ENCODE measurements around the gene RAI14. TPM values are rescaled to one million over a fixed set of nuclear protein-coding genes. Genes with fewer than 3 reads are reported as not detected.

The RAI14 gene
- total and polyA plus RNA-seq, 5 donors: 4.5 to 22.7 (median 11.8) TPM

- Histone ChIP-seq H3K27me3 (ENCODE audit: control insufficient read depth, insufficient read depth) (no peaks in the 10 kb centered on the region), H3K4me3 (ENCODE audit: low read length) (no peak overlapping the region), H3K27ac (ENCODE audit: low read length) (no peak overlapping the region), H3K4me1 (ENCODE audit: control insufficient read depth, insufficient read depth, low read length) (peaks cover 8% of the 10 kb centered on the region), H3K9me3 (ENCODE audit: control insufficient read depth, low read length) (no peaks in the 10 kb centered on the region)
- WGBS: 98% methylated on average over 3 of the region's 3 CpGs
- ATAC-seq (no peak), DNase-seq (no peak)
- intact Hi-C loops (cut with DNase I): no loop called here
Observed at GRCh38 chr5:34677428-34677827, 21.3 kb downstream of the RAI14 start.

- Histone ChIP-seq H3K27me3 (ENCODE audit: control insufficient read depth, insufficient read depth) (no peaks in the 10 kb centered on the region), H3K4me1 (ENCODE audit: control insufficient read depth, insufficient read depth, low read length) (peaks cover 2% of the 10 kb centered on the region), H3K27ac (ENCODE audit: low read length) (no peak overlapping the region), H3K9me3 (ENCODE audit: control insufficient read depth, low read length) (no peaks in the 10 kb centered on the region), H3K4me3 (ENCODE audit: low read length) (no peak overlapping the region)
- WGBS: 62% methylated on average over 2 of the region's 2 CpGs
- intact Hi-C loops (cut with DNase I): no loop called here
- ATAC-seq (no peak), DNase-seq (no peak)
Observed at GRCh38 chr5:34680896-34681295, 24.8 kb downstream of the RAI14 start.

GRCh38 chr5:34682926-34683623 is 26.9 kb downstream of the RAI14 start:
- WGBS: 60% methylated on average over 8 of the region's 8 CpGs
- DNase-seq (peak in 1 of 3 donors; percentile 40), ATAC-seq (no peak)
- Histone ChIP-seq H3K27ac (ENCODE audit: low read length) (no peak overlapping the region), H3K4me1 (ENCODE audit: control insufficient read depth, insufficient read depth, low read length) (peaks cover 5% of the 10 kb centered on the region), H3K4me3 (ENCODE audit: low read length) (no peak overlapping the region), H3K9me3 (ENCODE audit: control insufficient read depth, low read length) (peaks cover 2% of the 10 kb centered on the region), H3K27me3 (ENCODE audit: control insufficient read depth, insufficient read depth) (no peaks in the 10 kb centered on the region)
- intact Hi-C loops (cut with DNase I): no loop called here

GRCh38 chr5:34684281-34684979 is 28.3 kb downstream of the RAI14 start:
- peak in 1 of 3 donors; percentile 40 for DNase-seq
- peaks cover 2% of the 10 kb centered on the region for H3K9me3 ChIP-seq (ENCODE audit: control insufficient read depth, low read length)
- 39% methylated on average over 4 of the region's 4 CpGs for WGBS
- no peak overlapping the region for H3K4me3 ChIP-seq (ENCODE audit: low read length)
- ATAC-seq: peak; percentile 49 to 59
- peak overlapping the region; percentile 23 for H3K27ac ChIP-seq (ENCODE audit: low read length)
- H3K4me1 ChIP-seq (ENCODE audit: control insufficient read depth, insufficient read depth, low read length): peaks cover 5% of the 10 kb centered on the region
- H3K27me3 ChIP-seq (ENCODE audit: control insufficient read depth, insufficient read depth): no peaks in the 10 kb centered on the region
- intact Hi-C loops (cut with DNase I): no loop called here

GRCh38 chr5:34684980-34685352 is 28.8 kb downstream of the RAI14 start:
- DNase-seq (no peak), ATAC-seq (no peak)
- Histone ChIP-seq H3K4me1 (ENCODE audit: control insufficient read depth, insufficient read depth, low read length) (peaks cover 5% of the 10 kb centered on the region), H3K9me3 (ENCODE audit: control insufficient read depth, low read length) (peaks cover 2% of the 10 kb centered on the region), H3K27ac (ENCODE audit: low read length) (no peak overlapping the region), H3K27me3 (ENCODE audit: control insufficient read depth, insufficient read depth) (no peaks in the 10 kb centered on the region), H3K4me3 (ENCODE audit: low read length) (no peak overlapping the region)
- intact Hi-C loops (cut with DNase I): no loop called here
- WGBS: 93% methylated on average over 4 of the region's 4 CpGs

- DNase-seq (no peak), ATAC-seq (no peak)
- no peaks in the 10 kb centered on the region for H3K27me3 ChIP-seq (ENCODE audit: control insufficient read depth, insufficient read depth)
- 37% methylated on average over 1 of the region's 1 CpG for WGBS
- peaks cover 2% of the 10 kb centered on the region for H3K9me3 ChIP-seq (ENCODE audit: control insufficient read depth, low read length)
- peak overlapping the region; percentile 51 for H3K27ac ChIP-seq (ENCODE audit: low read length)
- intact Hi-C loops (cut with DNase I): no loop called here
- no peak overlapping the region for H3K4me3 ChIP-seq (ENCODE audit: low read length)
- peaks cover 5% of the 10 kb centered on the region for H3K4me1 ChIP-seq (ENCODE audit: control insufficient read depth, insufficient read depth, low read length)
Observed at GRCh38 chr5:34685485-34686165, 29.5 kb downstream of the RAI14 start.

GRCh38 chr5:34686762-34687268 is 30.7 kb downstream of the RAI14 start:
- Histone ChIP-seq H3K9me3 (ENCODE audit: control insufficient read depth, low read length) (peaks cover 2% of the 10 kb centered on the region), H3K4me1 (ENCODE audit: control insufficient read depth, insufficient read depth, low read length) (peaks cover 5% of the 10 kb centered on the region), H3K4me3 (ENCODE audit: low read length) (no peak overlapping the region), H3K27ac (ENCODE audit: low read length) (peak overlapping the region; percentile 18), H3K27me3 (ENCODE audit: control insufficient read depth, insufficient read depth) (no peaks in the 10 kb centered on the region)
- intact Hi-C loops (cut with DNase I): no loop called here
- ATAC-seq (peak; percentile 95 to 97), DNase-seq (peak; percentile 72 to 87 (median 87))
- 23% methylated on average over 7 of the region's 7 CpGs for WGBS

GRCh38 chr5:34687269-34688011 is 31.3 kb downstream of the RAI14 start:
- H3K4me3 ChIP-seq (ENCODE audit: low read length): no peak overlapping the region
- DNase-seq: no peak
- no peak overlapping the region for H3K27ac ChIP-seq (ENCODE audit: low read length)
- H3K4me1 ChIP-seq (ENCODE audit: control insufficient read depth, insufficient read depth, low read length): peaks cover 5% of the 10 kb centered on the region
- 62% methylated on average over 10 of the region's 10 CpGs for WGBS
- H3K9me3 ChIP-seq (ENCODE audit: control insufficient read depth, low read length): peaks cover 2% of the 10 kb centered on the region
- intact Hi-C loops (cut with DNase I): no loop called here
- peak in 1 of 2 donors; percentile 25 for ATAC-seq
- H3K27me3 ChIP-seq (ENCODE audit: control insufficient read depth, insufficient read depth): no peaks in the 10 kb centered on the region

- Histone ChIP-seq H3K27ac (ENCODE audit: low read length) (no peak overlapping the region), H3K4me3 (ENCODE audit: low read length) (no peak overlapping the region), H3K9me3 (ENCODE audit: control insufficient read depth, low read length) (peaks cover 2% of the 10 kb centered on the region), H3K27me3 (ENCODE audit: control insufficient read depth, insufficient read depth) (no peaks in the 10 kb centered on the region), H3K4me1 (ENCODE audit: control insufficient read depth, insufficient read depth, low read length) (peaks cover 5% of the 10 kb centered on the region)
- DNase-seq (no peak), ATAC-seq (peak in 1 of 2 donors; percentile 24)
- WGBS: 75% methylated on average over 7 of the region's 7 CpGs
- intact Hi-C loops (cut with DNase I): no loop called here
Observed at GRCh38 chr5:34688015-34688810, 32.1 kb downstream of the RAI14 start.

GRCh38 chr5:34690301-34690700 is 34.2 kb downstream of the RAI14 start:
- 79% methylated on average over 8 of the region's 8 CpGs for WGBS
- intact Hi-C loops (cut with DNase I): no loop called here

More at GRCh38 chr5:34690301-34690700, 34.2 kb downstream of the RAI14 start:
- Histone ChIP-seq H3K4me1 (ENCODE audit: control insufficient read depth, insufficient read depth, low read length) (peaks cover 8% of the 10 kb centered on the region), H3K9me3 (ENCODE audit: control insufficient read depth, low read length) (peaks cover 3% of the 10 kb centered on the region), H3K4me3 (ENCODE audit: low read length) (no peak overlapping the region), H3K27ac (ENCODE audit: low read length) (no peak overlapping the region), H3K27me3 (ENCODE audit: control insufficient read depth, insufficient read depth) (no peaks in the 10 kb centered on the region)
- no peak for ATAC-seq
- no peak for DNase-seq
